KMS-11 (cell line): ENCODE data around the gene ADSS1.
A peak's percentile ranks its signal among the peaks of the same experiment; 100 is the strongest.

Experiments used
- H2AFZ ChIP-seq: fragments of 200-600 bp; sonication (generic); 2 replicates; pipeline ENCODE4 v1.6.1; 2016; ENCODE audit warnings: antibody characterized with exemption, mixed run types, low read depth
- H3K27ac ChIP-seq: fragments of 200-600 bp; sonication (generic); 2 replicates; pipeline ENCODE4 v1.6.1; 2016; ENCODE audit warnings: mild to moderate bottlenecking, mixed run types
- H3K27me3 ChIP-seq: fragments of 200-600 bp; sonication (generic); 2 replicates; pipeline ENCODE4 v1.6.1; 2017; ENCODE audit warnings: mild to moderate bottlenecking, low read depth, mixed run types, moderate library complexity; ENCODE audit not compliant: insufficient read depth
- H3K36me3 ChIP-seq: fragments of 200-600 bp; sonication (generic); 2 replicates; pipeline ENCODE4 v1.6.1; 2017; ENCODE audit warnings: mild to moderate bottlenecking, mixed run types; ENCODE audit not compliant: insufficient read depth
- H3K4me1 ChIP-seq: fragments of 200-600 bp; sonication (generic); 2 replicates; pipeline ENCODE4 v1.6.1; 2016; ENCODE audit warnings: mild to moderate bottlenecking, low read depth, mixed run types; ENCODE audit not compliant: poor library complexity, severe bottlenecking
- H3K4me2 ChIP-seq: fragments of 200-600 bp; sonication (generic); 2 replicates; pipeline ENCODE4 v1.7.0; 2016; ENCODE audit warnings: mild to moderate bottlenecking, mixed run types
- H3K4me3 ChIP-seq: fragments of 200-600 bp; sonication (generic); IDR thresholded peaks from 2 replicates; pipeline ENCODE4 v1.6.1; 2017; ENCODE audit warnings: low read depth, low read length, mixed read lengths; ENCODE audit not compliant: insufficient read depth
- H3K79me2 ChIP-seq: fragments of 200-600 bp; sonication (generic); 2 replicates; pipeline ENCODE4 v1.6.1; 2016; ENCODE audit warnings: low read depth, mixed run types; ENCODE audit not compliant: insufficient read depth
- H3K9ac ChIP-seq: fragments of 200-600 bp; sonication (generic); 2 replicates; pipeline ENCODE4 v1.6.1; 2016; ENCODE audit warnings: mild to moderate bottlenecking, mixed run types
- H4K20me1 ChIP-seq: fragments of 200-600 bp; sonication (generic); 2 replicates; pipeline ENCODE4 v1.6.1; 2016; ENCODE audit warnings: mild to moderate bottlenecking, mixed run types; ENCODE audit not compliant: insufficient read depth
- TF ChIP-seq, protein P1 (sequence below): fragments of 200-600 bp; sonication (generic); conservative IDR thresholded peaks from 2 replicates; pipeline ENCODE4 v1.6.1; 2017; ENCODE audit warnings: low read depth, mild to moderate bottlenecking, antibody characterized with exemption, low read length, moderate library complexity, mixed read lengths

The ADSS1 gene

DNA sequence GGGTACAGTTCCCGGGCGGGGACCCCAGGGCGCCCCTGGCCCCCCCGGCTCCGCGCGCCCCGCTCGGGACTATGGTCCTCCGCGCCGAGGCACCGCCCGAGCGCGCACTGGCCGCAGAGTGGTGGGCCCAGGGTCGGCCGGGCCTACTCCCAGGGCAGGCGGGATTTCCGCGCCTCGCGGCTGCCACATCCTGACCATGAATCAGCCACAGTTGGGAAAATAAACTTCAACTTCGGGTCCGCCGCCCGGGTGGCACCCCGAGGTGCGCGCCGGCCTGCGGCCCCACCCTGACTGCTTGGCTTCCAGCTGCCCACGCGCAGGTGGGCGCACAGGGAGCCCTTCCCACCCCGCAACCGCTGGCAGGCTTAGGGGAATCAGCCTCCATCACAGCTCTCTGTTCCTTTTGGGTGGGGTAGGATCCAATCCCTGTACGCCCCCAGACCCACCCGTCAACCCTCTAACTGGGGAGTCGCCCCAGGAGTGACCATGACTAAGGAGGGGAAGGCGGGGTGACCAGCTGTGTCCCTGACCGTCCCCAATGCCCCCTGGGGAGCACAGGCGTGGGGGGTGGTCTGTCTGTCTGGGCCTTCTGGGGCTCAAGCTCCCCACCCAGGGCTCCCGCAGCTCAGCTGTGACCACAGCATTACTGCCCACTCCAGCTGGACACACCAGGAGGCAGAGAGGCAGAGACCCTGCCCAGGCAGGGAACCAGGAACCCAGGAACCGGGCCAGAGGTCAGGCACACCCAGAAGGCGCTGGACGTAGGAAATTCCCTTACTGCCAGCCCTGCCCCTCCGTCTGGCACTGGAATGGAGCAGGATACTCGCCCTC, 33.9 kb upstream of the ADSS1 start:
- Histone ChIP-seq H3K4me1 (no peaks in the 10 kb centered on the region), H3K4me2 (peak overlapping the region; percentile 63)

DNA sequence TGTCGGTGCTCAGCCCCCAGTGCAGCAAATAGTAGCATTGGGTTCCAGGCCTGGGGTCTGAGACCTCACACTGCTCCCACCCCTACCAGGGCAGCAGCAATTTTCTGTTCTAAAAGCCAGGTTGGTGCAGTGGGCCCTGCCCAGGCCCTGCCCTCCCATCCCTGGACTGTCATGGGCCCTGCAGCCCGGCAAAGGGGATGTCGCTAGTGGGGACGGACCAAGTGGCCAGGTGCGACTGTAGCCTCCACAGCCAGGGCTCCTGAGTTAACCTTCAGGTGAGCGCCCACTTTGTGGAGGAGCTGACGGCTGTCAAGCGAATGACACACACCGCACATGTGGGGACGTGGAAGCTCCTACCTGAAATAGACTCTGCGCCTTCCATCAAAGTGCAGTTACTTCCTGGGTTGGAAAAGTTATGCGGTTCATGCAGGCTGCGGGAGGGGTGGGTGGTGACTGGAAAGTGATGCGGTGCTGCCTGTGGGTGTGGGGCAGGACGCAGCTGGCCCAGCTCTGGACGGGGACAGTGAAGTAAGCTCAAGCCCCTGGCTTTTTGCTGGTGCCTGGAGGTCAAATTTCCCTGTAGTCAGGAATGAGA, 33.1 kb upstream of the ADSS1 start:
- Histone ChIP-seq H3K9ac (no peak overlapping the region), H2AFZ (no peak overlapping the region), H3K4me3 (no peak overlapping the region), H3K27me3 (no peaks in the 10 kb centered on the region), H3K27ac (no peak overlapping the region), H4K20me1 (no peaks in the 10 kb centered on the region), H3K36me3 (no peaks in the 10 kb centered on the region), H3K4me2 (peak overlapping the region; percentile 63; the same call in 1 of the 2 replicates), H3K79me2 (no peaks in the 10 kb centered on the region), H3K4me1 (no peaks in the 10 kb centered on the region)
- TF ChIP-seq, protein P1, sequence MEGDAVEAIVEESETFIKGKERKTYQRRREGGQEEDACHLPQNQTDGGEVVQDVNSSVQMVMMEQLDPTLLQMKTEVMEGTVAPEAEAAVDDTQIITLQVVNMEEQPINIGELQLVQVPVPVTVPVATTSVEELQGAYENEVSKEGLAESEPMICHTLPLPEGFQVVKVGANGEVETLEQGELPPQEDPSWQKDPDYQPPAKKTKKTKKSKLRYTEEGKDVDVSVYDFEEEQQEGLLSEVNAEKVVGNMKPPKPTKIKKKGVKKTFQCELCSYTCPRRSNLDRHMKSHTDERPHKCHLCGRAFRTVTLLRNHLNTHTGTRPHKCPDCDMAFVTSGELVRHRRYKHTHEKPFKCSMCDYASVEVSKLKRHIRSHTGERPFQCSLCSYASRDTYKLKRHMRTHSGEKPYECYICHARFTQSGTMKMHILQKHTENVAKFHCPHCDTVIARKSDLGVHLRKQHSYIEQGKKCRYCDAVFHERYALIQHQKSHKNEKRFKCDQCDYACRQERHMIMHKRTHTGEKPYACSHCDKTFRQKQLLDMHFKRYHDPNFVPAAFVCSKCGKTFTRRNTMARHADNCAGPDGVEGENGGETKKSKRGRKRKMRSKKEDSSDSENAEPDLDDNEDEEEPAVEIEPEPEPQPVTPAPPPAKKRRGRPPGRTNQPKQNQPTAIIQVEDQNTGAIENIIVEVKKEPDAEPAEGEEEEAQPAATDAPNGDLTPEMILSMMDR: no peak

More for the DNA sequence above, 33.9 kb upstream of the ADSS1 start:
- TF ChIP-seq, protein P1: no peak
- H3K4me3 ChIP-seq: no peak overlapping the region
- H4K20me1 ChIP-seq: no peaks in the 10 kb centered on the region
- H3K79me2 ChIP-seq: no peaks in the 10 kb centered on the region
- peak overlapping the region; percentile 64 for H3K9ac ChIP-seq
- H3K36me3 ChIP-seq: no peaks in the 10 kb centered on the region
- peak overlapping the region; percentile 41; the same call in 1 of the 2 replicates for H2AFZ ChIP-seq
- H3K27me3 ChIP-seq: no peaks in the 10 kb centered on the region
- no peak overlapping the region for H3K27ac ChIP-seq

DNA sequence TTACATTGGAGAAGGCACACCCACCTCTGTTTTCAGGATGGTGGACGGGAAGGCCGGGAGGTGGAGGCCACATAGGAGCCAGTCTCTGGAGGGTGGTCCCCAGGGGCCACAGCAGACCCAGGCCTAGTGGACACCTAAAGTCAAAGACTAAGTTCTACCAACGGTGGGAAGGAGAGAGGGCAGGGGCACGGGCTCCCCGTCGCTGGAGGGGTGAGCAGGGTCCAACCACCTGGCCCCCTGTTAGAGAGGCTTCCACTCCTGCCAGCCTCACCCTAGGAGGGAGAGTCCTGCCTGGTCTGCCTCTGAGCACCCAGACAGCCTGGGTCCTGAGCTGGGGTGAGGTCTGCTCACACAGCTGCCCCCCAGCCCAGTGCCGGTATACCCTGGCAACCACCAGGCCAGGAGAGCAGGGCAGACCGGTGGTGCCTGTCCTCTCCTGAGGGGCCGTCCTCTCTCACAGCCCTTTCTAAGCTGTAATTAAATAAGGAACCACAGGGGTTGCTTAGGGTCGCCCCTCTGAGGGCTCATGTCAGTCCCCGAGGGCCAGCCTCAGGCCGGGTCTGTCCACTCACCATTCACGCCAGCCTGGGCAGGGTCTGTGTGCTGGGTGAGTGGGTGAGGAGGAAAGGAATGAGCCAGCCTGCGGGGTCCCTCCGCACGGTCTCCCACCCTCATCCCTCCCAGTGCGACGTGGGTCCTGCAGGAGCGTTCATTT, 32.3 kb upstream of the ADSS1 start:
- Histone ChIP-seq H3K4me1 (no peaks in the 10 kb centered on the region), H3K4me3 (no peak overlapping the region), H2AFZ (no peak overlapping the region), H3K79me2 (no peaks in the 10 kb centered on the region), H3K36me3 (no peaks in the 10 kb centered on the region), H3K27ac (no peak overlapping the region), H3K9ac (no peak overlapping the region), H4K20me1 (no peaks in the 10 kb centered on the region), H3K27me3 (no peaks in the 10 kb centered on the region), H3K4me2 (no peak overlapping the region)
- TF ChIP-seq, protein P1: no peak

DNA sequence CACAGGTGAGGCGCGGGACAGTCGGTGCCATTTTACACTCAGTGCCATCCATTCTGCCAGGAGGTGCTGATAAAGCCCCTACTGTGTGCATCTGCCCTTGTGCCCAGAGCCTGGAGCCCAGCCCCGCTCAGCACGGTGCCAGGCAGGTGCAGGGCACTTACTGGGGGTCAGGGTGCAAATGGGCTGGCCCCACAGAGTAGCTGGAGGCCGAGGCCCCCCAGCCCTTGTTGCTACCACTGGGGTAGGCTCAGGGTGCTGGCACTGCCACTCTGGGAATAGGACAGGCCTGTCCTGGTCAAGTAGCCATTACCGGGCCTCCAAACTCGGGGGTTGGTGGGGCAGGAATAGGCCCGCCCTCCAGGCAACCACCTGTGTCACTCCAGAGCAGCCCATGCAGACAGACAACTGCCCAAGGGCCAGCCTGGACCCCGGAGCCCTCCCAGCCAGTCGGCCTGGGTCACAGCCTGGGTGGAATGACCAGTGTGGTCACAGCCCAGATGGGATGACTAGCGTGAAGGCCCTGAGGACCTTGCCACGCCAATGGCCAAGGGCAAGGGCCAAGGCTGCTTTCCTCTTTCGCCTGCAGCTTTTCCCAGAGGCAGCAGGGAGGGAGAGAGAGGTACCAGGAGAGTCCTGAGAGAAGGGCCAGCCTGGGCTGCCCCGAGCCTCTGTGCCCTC, 31.6 kb upstream of the ADSS1 start:
- TF ChIP-seq, protein P1: no peak
- no peaks in the 10 kb centered on the region for H4K20me1 ChIP-seq
- H3K9ac ChIP-seq: no peak overlapping the region
- H2AFZ ChIP-seq: no peak overlapping the region
- H3K4me2 ChIP-seq: no peak overlapping the region
- H3K27ac ChIP-seq: no peak overlapping the region
- H3K4me3 ChIP-seq: no peak overlapping the region
- H3K4me1 ChIP-seq: no peaks in the 10 kb centered on the region
- H3K36me3 ChIP-seq: no peaks in the 10 kb centered on the region
- H3K27me3 ChIP-seq: no peaks in the 10 kb centered on the region
- no peaks in the 10 kb centered on the region for H3K79me2 ChIP-seq
